NCI-H1694 treated with DMSO at 0.1 percent for 48 hours (cell line): ENCODE results near the gene ACBD3.

Experiments used
- DNase-seq: peaks from one replicate; lab custom pipeline; 2025; lab: John Stamatoyannopoulos, UW

Gene ACBD3

DNA sequence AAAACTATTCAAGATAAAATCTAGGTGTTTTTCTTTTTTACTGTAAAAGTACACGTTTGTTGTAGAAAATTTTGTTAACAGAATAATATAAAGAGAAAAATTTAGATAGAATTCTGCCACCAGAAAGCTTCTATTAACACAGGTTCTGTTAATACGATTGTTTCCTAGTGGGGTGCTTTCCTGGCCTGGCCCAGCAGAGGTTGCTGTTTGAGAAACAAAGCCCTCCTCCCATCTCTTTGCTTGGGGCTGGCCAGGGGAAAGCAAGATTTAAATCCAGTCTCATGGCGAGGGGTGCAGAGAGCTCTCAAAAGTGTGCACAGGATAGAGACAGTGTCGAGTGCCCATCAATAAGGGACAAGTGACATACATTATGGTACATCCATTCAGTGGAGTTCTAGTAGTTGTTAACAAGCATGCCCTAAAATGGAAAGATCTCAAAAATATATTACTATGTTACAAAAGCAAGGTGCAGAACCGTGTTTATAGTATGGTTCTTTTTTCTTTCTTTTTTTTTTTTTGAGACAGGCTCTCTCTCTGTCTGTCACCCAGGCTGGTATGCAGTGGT lies 14.6 kb upstream of the ACBD3 start:
- no peak for DNase-seq

DNA sequence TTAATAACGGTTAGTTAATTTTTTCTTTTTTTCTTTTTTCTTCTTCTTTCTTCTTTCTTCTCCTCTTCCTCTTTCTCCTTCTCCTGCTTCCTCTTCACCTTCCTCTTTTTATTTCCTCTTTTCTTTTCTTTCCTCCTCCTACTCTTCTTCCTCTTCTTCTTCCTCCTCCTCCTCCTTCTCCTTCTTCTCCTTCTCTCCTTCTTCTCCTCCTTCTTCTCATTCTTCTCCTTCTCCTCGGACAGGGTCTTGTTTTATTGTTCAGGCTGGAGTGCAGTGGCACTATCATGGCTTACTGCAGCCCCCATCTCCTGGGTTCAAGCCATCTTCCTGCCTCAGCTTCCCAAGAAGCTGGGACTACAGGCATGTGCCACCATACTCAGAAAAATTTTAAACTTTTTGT lies 13.4 kb upstream of the ACBD3 start:
- DNase-seq, result no peak

DNA sequence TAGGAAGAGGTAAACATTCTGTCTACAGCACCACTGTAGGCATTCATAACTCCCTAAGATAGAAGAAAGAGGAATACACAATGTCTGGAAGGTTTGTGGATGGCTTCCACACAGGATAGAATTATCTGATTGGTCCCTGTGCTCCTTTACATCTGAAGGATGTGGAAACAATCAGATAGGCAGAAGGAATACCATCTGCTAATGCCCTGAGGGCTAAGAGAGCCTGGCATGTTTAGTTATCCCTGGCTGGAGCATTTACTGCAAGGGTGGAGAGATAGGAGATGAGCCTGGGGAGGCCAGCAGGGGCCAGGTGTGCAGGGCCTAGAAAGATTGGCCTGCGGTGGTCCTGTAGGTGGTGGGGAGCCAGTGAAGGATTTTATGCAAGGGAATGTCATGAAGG lies 8.6 kb upstream of the ACBD3 start:
- DNase-seq, result peak; percentile 55

DNA sequence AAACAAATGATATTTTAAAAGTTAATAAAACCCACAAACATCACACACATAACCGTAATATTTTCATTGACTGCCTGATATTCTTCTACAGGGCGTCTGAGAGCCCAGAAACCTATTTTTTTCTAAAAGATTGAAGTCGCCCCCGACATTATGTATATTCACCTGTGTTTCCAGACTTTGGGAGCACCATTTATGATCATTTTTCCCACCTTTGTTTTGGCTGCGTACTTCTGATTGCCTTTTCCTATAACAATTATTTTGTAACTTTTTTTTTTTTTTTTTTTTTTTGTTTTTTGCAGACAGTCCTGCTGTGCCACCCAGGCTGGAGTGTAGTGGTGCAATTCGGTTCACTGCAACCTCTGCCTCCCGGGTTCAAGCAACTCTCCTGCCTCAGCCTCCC lies 839 bp upstream of the ACBD3 start:
- DNase-seq, result no peak

DNA sequence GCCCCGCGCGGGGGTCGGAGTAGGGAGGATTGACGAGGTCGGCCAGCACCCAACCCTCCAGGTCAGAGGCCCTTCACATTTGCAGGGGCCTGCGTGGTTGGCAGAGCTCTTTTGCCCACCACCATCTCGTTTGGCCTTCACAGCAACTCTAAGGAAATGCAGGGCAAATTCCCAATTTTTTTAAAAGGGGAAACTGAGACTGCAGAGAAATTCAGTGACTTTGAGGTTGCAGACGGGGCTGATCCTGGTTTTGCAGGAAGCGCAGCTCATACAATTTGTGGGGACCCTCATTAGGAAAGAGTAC lies 430 bp upstream of the ACBD3 start:
- no peak for DNase-seq

DNA sequence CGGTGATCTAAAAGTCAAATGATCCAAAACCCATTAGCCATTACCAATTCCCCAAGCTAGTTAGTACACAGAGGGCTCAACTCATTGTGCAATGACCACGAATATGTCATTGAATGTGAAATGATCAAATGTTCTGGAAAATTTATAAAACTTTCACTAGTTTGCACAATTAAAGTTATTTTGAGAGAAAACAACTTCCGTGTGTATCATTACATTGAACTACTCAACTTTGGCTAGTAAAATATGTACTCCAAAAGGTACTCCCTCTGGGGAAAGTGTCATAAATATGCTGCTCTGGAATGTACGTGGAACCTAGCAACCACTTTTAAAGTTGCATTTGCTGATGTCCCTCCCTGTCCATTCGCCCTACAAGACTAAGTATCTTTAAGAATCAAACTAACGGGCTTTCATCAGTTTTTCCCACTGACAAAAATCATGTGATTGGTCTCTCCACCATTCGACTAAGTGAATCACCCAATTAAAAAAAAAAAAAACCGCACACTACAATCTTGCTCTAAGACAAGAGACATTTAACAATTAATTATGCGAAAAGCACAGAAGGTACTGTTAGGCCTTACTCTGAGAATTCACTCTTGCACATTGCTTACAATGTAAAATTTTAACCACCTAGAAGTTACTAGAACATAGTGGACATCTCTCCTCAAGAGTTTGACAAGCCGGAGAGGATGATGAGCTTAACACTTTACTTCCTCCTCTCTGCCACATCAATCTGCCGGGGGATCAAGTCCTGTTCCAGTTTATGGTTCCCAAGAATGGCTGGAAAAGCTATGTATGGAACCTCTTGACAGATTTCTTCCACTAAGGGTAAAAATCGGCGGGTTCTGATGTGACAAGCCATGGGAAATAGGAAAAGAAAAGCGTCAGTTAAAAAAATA lies 1.2 kb downstream of the ACBD3 start:
- DNase-seq, result no peak

DNA sequence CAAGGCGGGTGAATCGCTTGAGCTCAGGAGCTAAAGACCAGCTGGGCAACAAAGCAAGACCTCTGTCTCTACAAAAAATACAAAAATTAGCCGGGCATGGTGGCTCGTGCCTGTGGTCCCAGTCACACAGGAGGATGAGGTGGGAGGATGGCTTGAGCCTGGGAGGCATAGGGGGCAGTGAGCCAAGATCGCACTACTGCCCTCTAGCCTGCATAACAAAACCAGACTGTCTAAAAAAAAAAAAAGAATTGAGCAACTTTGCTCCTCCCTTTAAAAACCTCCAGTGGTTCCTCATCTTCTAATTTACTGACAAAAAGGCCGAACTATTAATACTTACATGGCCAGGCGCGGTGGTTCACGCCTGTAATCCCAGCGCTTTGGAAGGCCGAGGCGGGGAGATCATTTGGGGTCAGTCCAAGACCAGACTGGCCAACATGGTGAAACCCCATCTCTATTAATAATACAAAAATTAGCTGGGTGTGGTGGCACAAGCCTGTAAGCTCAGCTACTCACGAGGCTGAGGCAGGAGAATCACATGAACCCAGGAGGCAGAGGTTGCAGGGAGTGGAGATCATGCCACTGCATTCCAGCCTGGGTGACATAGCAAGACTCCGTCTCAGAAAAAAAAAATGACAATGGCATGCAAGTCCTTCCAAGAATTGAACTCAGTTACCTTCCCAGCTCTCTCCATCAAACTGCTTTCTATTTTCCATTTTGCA lies 4.4 kb downstream of the ACBD3 start:
- peak; percentile 11 for DNase-seq

DNA sequence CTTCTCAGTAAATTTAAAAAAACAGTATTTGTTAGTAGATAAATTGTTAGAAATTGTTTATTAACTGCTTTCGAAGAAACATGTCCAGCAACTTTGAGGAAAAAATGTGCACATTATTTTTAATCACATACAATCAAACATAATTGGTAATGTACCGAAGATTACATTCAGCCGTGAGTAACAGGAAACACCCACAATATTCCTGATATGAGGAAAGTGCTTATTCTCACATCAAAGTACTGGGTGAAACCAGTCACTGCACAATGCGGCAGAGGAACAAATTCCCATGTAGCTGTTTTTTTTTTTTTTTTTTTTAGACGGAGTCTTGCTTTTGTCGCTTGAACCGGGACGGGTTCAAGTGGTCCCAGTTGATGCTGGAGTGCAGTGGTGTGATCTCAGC lies 9.7 kb downstream of the ACBD3 start:
- no peak for DNase-seq

DNA sequence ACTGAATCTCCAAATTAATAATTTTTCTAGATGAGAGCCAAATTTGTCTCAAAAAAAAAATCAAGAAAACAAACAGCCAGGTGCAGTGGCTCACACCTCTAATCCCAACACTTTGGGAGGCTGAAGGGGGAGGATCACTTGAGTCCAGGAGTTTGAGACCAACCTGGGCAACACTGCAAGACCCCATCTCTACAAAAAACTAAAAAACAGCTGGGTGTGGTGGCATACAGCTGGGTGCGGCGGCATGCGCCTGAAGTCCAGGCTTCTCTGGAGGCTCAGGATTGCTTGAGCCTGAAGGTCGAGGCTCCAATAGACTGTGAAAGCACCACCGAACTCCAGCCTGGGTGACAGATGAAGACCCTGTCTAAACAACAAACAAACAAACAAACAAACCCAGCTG lies 14.0 kb downstream of the ACBD3 start:
- no peak for DNase-seq

DNA sequence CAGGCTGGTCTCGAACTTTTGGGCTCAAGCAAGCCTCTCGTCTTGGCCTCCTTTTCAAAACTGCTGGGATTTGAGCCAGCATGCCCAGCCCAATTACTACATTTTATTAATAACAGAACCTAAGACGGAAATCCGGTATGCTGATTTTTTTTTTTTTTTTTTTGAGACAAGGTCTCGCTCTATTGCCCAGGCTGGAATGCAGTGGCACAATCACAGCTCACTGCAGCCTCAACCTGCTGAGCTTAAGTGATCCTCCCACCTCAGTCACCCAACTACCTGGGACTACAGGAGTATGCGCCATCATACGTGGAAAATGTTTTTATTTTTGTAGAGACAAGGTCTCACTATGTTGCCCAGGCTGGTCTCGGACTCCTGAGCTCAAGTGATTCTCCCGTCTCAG lies 20.2 kb downstream of the ACBD3 start:
- DNase-seq, result no peak

DNA sequence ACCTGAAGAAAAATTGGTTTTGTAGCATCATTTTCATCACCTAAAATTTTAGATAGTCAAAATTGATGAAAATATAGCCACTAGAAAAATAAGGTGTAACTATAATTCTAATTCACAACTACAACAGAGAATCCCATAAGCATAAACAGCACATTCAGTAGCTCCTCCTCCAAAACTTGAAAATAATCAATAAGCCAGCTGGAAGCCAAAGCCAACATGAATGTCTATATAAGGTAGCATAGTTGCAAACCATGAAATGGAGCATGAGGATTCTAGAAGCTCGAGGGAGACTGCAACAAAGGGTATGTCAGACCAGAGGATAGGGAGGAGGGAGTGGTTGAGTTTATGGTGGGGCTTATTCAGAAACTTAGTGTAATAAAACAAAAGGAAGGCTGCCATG lies 22.4 kb downstream of the ACBD3 start:
- no peak for DNase-seq

DNA sequence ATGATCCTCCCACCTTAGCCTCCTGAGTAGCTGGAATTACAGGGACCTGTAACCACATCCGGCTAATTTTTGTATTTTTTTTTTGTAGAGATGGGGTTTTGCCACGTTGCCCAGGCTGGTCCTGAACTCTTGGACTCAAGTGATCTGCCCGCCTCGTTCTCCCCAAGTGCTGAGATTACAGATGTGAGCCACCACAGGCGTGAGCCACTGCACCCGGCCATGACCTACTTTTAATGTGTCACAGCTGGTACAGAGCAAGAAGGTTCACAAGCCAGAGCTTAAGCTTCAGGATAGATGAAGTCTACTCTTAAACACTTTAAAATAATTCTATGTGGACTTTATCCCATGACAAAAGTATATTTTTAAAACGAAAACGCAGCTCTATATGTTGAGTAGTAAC lies 23.6 kb downstream of the ACBD3 start:
- DNase-seq, result no peak

DNA sequence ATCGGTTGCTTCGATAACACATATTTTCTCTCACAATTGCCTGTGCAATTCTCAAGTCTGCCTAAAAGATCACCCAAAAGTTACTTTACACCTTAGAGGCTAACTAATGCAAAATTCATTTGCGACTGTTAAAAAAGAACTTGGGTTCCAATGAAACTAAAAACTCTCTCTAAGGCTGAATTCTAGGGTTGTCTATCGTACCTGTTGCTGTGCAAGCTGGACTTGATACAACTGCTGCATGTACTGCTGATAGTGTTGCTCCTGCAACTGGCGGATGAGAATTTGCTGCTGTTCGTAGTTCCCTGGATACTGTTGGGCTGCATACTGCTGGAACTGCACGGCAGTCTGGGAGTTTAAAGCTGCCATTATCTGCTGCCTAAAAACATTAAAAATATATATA lies 27.6 kb downstream of the ACBD3 start:
- no peak for DNase-seq

DNA sequence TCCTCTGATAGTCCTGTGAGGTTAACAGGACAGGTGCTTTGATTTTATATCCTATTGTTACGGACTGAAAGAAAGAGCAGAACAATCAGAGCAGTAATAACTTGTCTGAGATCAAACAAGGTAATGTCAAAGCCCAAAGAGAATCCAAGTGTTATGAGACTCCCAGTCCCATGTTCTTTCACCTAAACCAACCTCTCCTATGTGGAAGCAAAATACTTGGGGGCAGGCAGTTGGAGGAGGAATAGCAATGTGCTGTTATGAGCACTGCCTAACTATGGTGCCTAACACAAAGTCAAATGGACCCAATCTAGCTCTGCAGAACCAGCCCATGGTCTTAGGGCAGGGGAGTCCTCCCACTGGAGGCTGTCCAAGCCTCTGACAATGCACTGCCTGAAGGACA lies 28.1 kb downstream of the ACBD3 start:
- DNase-seq, result no peak

DNA sequence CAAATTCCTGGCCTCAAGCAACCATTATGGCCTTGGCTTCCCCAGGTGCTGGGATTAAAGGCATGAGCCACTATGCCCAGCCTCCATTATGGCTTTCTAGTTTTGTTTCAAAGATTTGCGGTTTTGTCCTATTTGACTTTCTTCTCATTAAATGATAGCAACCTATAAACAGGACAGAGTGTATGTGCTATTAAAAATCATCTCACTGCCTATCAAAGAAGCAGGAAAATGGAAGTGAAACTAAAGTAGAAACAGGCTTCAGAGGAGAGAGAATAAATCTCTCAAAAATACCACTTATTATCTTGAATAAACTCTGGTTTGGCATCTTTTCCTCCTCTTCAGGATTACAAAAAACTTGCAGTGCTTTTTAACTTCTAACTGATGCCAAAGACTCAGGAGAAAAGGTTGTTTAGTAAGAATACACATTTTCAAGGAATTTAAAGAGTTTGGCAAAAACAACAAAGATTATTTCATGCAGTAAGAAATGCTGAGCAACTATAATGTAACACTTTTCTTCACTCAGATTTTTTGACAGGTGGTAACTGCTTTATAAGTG lies 28.7 kb downstream of the ACBD3 start:
- DNase-seq, result no peak

DNA sequence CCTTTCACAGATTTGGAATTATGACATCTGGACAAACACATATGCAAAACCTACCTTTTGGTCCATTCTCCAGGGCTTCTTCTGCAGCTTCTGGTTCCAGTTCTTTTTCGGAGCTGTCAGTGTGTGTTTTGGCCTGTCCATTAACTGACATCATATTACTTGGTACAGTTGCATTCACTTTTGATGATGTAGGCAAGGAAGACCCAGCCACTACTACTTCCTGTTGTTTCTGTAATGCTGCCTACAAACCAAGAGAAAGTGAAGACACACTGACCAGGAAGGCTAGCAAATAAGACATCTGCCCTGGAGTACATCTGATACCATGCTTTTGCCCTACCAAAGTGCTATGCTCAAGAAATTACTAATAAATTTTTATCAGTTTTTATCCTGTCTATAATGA lies 31.9 kb downstream of the ACBD3 start:
- DNase-seq, result no peak

DNA sequence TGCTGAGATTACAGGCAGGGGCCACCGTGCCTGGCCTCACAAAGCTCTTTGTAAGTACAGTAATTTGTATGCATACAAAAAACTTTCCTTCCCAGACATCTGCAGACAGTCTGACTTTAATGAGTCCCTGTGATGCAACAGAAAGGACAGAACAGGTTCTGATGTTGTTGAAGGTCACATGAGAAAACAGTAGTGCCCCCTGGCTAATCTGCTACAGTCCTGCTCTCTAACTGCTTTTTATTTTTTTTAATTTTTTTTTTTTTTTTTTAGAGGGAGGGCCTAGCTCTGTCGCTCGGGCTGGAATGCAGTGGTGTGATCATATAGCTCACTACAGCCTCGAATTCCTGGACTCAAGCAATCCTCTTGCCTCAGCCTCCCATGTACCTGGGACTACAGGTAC lies 36.7 kb downstream of the ACBD3 start:
- DNase-seq, result no peak

DNA sequence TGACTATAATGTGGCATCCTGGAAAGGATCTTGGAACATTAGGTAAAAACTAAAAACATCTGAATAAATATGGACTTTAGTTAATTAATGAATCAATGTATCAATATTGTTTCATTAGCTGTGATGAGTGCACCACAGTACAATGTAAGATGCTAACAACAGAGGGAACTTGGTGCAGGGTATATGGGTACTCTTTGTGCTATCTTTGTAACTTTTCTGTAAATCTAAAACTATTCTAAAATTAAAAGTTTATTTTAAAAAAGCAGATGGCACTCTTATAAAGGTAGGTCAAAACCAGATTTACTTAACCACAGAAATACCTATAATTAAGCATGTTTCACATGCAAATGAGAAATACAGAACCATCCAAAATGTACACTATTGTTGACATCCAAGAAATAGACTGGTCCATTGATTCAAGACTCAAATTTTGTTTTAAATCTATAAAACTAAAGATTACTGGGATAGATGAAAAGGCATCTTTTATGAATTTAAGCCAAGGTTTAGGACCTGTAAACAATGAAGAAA lies 38.4 kb downstream of the ACBD3 start:
- no peak for DNase-seq

DNA sequence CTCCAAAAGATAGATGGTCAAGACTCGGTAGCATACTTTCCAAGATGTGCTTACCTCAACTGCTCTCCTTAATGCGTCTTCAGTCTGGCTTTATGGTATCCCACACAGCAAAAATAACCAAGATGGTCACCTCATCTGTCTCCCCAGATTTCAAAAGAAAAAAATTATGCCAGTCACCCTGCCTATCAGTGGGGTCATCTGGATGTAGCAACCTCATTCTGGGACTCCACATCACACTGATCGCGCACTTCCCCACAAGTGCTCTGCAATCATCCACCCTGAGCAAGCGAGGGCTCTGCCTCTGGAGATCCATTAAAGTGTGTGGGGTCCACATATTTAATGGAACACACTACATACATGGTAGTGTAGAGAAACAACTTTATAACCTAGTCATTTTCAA lies 42.5 kb downstream of the ACBD3 start:
- DNase-seq, result no peak

DNA sequence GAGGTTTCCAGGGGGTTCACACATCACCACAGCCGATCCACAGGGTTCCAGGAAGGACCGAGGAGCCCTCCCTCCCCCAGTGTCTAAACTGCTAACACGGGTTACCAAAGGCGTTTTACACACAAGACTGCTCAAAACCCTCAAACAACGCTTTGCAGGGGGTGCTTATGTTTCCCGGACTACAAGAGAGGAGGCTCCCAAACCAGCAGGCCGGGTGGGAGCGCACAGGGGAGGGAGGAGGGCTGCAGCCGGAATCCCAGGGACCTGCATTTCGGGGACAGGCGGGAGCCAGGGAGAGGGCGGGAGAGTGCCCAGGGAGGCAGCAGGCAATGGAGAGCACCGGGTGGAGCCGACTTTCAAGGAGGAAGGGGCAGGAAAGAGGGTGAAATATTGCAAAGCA lies 50.8 kb downstream of the ACBD3 start:
- DNase-seq, result no peak

DNA sequence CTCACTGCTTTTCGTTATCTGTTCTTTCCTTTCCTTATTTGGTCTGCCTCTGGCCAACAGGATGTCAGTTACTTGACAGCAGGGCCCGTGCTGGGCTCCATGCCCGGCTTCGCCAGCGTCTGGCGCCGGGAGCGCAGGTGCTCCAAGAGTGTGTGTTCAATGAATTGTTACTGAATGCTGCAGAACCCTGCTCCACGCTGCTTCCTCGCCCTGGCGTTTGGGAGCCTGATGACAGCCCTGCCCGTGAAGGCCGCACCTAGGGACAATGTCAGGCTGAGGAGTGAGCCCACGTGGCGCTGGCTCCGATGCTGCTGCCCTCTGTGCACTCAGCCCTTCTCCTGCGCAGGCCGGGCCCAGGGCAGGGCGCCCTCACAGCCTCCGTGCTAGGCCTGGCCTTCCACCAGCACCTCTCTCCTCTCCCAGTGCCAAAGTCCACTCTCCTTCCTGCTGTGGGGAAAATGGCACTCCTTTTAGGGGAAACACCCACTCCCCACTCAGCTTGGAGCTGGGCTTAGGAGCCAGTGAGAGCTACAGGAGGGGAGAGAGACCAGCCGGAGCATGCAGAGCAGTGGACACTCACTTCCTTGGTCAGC lies 51.4 kb downstream of the ACBD3 start:
- DNase-seq, result peak; percentile 93
